MCF 10A (cell line): ENCODE measurements around the gene DSTN. TPM values are rescaled to one million over a fixed set of nuclear protein-coding genes. Genes with fewer than 3 reads are reported as not detected.

ENCODE experiments used
- BruUV-seq: library from RNA; stranded (reverse); fragments of 400-500 nt; replicated peaks from 2 replicates; lab custom pipeline; 2021; lab: Mats Ljungman, UMichigan
- CTCF ChIA-PET: fragments of 300-600 bp; sonication (Branson Sonifier 250); formaldehyde crosslinking; extraction: SDS; loops from one replicate; lab custom pipeline; 2021; ENCODE audit warnings: antibody characterized with exemption, inconsistent platforms; lab: Yijun Ruan, JAX
- POLR2A ChIA-PET: fragments of 300-600, 350-650 bp; sonication (Branson Sonifier 250); formaldehyde crosslinking; extraction: SDS; loops from one replicate; lab custom pipeline; 2020; ENCODE audit warnings: antibody characterized with exemption, inconsistent platforms; lab: Yijun Ruan, JAX
- DNase-seq: peaks from one replicate; pipeline ENCODE4 v3.0.0-alpha.2; 2018; ENCODE audit not compliant: unreplicated experiment
- H3K27ac Mint-ChIP-seq: one replicate; pipeline ENCODE4 v1.8.0; 2022; ENCODE audit warnings: mild to moderate bottlenecking, low read depth, mixed read lengths; ENCODE audit not compliant: unreplicated experiment
- H3K27me3 Mint-ChIP-seq: one replicate; pipeline ENCODE4 v1.8.0; 2022; ENCODE audit warnings: mixed read lengths; ENCODE audit not compliant: insufficient read depth, unreplicated experiment
- H3K36me3 Mint-ChIP-seq: one replicate; pipeline ENCODE4 v1.8.0; 2022; ENCODE audit warnings: mild to moderate bottlenecking, moderate library complexity, mixed read lengths; ENCODE audit not compliant: insufficient read depth, unreplicated experiment
- H3K4me1 Mint-ChIP-seq: one replicate; pipeline ENCODE4 v1.8.0; 2022; ENCODE audit warnings: mixed read lengths; ENCODE audit not compliant: insufficient read depth, unreplicated experiment
- H3K4me3 Mint-ChIP-seq: one replicate; pipeline ENCODE4 v1.8.0; 2022; ENCODE audit warnings: mild to moderate bottlenecking, moderate library complexity, mixed read lengths; ENCODE audit not compliant: unreplicated experiment
- H3K9me3 Mint-ChIP-seq: one replicate; pipeline ENCODE4 v1.8.0; 2022; ENCODE audit warnings: mixed read lengths; ENCODE audit not compliant: unreplicated experiment
- CTCF ChIP-seq: fragments of 200-600 bp; IDR thresholded peaks from one replicate; pipeline ENCODE4 v1.8.0; 2022; ENCODE audit warnings: antibody characterized with exemption, mild to moderate bottlenecking; ENCODE audit not compliant: unreplicated experiment
- intact Hi-C: fragments of 100-400 bp; cut with micrococcal nuclease; formaldehyde crosslinking; loops from 2 replicates; pipeline ENCODE4 v1.14.1; 2022
- total RNA-seq: library from RNA; stranded (reverse); gene quantifications from 2 replicates; pipeline ENCODE4 v1.2.3, GENCODE V29; 2022

The DSTN gene
- total RNA-seq, 1 experiment from 2014 or later = 280 TPM

DNA sequence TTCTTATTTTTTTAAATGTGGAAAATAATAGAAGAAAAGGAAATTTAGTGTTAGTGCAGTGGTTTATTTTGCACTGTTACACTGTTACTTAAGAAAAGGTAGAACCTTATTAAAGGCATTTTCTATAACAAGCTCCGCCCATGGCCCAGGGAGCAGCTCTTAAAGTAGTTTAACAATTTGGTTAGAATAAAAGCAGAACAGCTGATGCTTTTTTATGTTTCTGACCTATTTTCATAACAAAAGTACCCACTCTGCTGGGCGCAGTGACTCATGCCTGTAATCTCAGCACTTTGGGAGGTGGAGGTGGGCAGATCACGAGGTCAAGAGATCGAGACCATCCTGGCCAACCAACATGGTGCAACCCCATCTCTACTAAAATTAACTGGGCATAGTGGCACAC is 32.6 kb downstream of the DSTN start:
- no peak for DNase-seq
- Mint-ChIP-seq H3K27ac (no peak overlapping the region), H3K36me3 (peaks cover 73% of the 10 kb centered on the region), H3K27me3 (no peaks in the 10 kb centered on the region), H3K4me3 (no peak overlapping the region), H3K9me3 (no peaks in the 10 kb centered on the region), H3K4me1 (peaks cover 5% of the 10 kb centered on the region)
- ChIA-PET CTCF (interaction anchor here (0.7 to 2.2 kb wide), 11 partner anchors 9 to 98 kb away, joined by 3 to 11 read pairs (median 5); no protein-coding TSS in a partner anchor), POLR2A (interaction anchor here (0.8 to 3.4 kb wide), 7 partner anchors 12 to 364 kb away, joined by 3 to 28 read pairs (median 5); partner anchors contain the start of gene DSTN)
- TF ChIP-seq CTCF = no peak
- intact Hi-C loops = no loop called here
- BruUV-seq = no TSS peak

GRCh38 chr20:17605131-17605660 is 35.3 kb downstream of the DSTN start:
- Mint-ChIP-seq H3K27ac (no peak overlapping the region), H3K4me3 (no peak overlapping the region), H3K27me3 (no peaks in the 10 kb centered on the region), H3K4me1 (no peaks in the 10 kb centered on the region), H3K36me3 (peaks cover 86% of the 10 kb centered on the region), H3K9me3 (no peaks in the 10 kb centered on the region)
- intact Hi-C loops = no loop called here
- CTCF ChIA-PET = interaction anchor here (0.6 to 3.4 kb wide), 9 partner anchors 11 to 101 kb away, joined by 3 to 24 read pairs (median 3); no protein-coding TSS in a partner anchor
- no TSS peak for BruUV-seq
- POLR2A ChIA-PET = interaction anchor here (1.2 to 4.4 kb wide), 4 partner anchors 11 to 34 kb away, joined by 3 to 42 read pairs (median 8); partner anchors contain the start of gene DSTN
- no peak for DNase-seq
- no peak for TF ChIP-seq CTCF

DNA sequence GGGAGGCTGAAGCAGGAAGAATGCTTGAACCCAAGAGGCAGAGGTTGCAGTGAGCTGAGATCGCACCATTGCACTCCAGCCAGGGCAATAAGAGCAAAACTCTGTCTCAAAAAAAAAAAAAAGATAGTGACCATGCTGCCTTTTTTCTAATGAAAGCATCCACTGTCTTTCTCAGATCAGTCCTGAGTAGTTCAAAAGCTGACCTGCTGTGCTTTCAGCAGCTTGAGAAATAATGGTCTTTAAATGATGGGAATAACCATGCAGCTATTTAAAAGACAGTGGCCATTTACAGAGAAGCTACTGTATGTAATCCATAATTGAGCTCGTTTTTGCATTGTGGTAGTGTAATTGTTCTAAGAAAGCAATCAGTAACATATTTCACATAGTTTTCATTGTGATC is 36.1 kb downstream of the DSTN start:
- Mint-ChIP-seq H3K9me3 (no peaks in the 10 kb centered on the region), H3K27me3 (no peaks in the 10 kb centered on the region), H3K4me1 (no peaks in the 10 kb centered on the region), H3K36me3 (peaks cover 86% of the 10 kb centered on the region), H3K27ac (no peak overlapping the region), H3K4me3 (no peak overlapping the region)
- TF ChIP-seq CTCF = no peak
- CTCF ChIA-PET = interaction anchor here (0.7 to 3.4 kb wide), 11 partner anchors 10 to 292 kb away, joined by 3 to 24 read pairs (median 6); partner anchors contain the start of gene DSTN
- POLR2A ChIA-PET = interaction anchor here (0.7 to 4.4 kb wide), 8 partner anchors 12 to 894 kb away, joined by 3 to 42 read pairs (median 4); partner anchors contain the start of gene DSTN
- no TSS peak for BruUV-seq
- no peak for DNase-seq
- intact Hi-C loops = no loop called here

GRCh38 chr20:17608701-17609497 is 39.0 kb downstream of the DSTN start:
- Mint-ChIP-seq H3K27ac (peak overlapping the region; percentile 23), H3K4me1 (peaks cover 7% of the 10 kb centered on the region), H3K9me3 (no peaks in the 10 kb centered on the region), H3K36me3 (peaks cover 91% of the 10 kb centered on the region), H3K4me3 (no peak overlapping the region), H3K27me3 (no peaks in the 10 kb centered on the region)
- BruUV-seq = no TSS peak
- TF ChIP-seq CTCF = no peak
- CTCF ChIA-PET = interaction anchor here (0.9 to 4.9 kb wide), 5 partner anchors 9 to 104 kb away, joined by 4 to 26 read pairs (median 18); no protein-coding TSS in a partner anchor
- POLR2A ChIA-PET = interaction anchor here (1.0 to 3.2 kb wide), 4 partner anchors 16 to 72 kb away, joined by 3 to 32 read pairs (median 13); partner anchors contain the start of gene DSTN
- intact Hi-C loops = no loop called here
- no peak for DNase-seq
